Measurements from ENCODE around the gene HOXC12.

DNA sequence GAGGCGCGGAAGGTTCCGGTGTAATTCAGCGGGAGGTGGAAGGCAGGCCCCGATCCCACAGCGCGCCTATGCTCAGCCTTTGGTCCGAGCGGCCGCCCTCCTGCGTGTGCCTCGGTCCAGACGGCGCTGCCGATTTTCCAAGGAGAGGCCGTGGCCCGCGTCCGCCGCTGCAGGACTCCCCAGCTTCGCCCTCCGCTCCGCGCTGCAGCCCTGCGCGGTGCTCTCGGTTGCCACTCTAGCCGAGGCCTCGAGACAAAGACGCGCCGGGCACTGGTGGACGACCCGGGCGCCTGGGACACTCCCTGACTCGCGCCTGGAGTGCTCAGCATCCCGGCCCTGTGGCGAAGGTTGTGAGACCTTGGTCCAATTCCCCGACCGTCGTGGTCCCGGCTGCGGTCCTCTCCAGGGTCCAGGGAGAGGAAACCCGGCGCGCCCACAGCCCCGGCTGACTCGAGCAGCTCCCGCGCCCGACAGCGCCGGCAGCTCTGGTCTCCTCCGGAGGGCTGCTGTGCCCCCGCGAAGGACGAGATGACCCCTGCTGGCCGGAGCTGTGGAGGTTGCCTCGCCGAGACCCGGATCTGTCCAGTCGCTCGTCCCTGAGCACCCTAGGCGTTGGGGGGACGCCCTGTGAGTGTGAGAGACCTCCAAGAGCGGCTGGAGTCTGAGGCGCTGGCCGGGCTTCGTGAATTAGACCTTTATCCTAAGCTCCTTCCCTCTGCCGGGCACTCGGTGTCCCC is 6.5 kb downstream of the HOXC12 start:
- TF ChIP-seq POLR2AphosphoS5 (IDR thresholded peaks at IDR 0.05; ENCODE audit: low read depth, low read length) (no peak), SIN3A (IDR thresholded peaks at IDR 0.05; ENCODE audit: borderline replicate concordance, insufficient read depth, low read depth, low read length) (no peak), TCF7L2 (IDR thresholded peaks at IDR 0.05; ENCODE audit: low read depth, low read length) (no peak)
- TF ChIP-seq, protein P1, sequence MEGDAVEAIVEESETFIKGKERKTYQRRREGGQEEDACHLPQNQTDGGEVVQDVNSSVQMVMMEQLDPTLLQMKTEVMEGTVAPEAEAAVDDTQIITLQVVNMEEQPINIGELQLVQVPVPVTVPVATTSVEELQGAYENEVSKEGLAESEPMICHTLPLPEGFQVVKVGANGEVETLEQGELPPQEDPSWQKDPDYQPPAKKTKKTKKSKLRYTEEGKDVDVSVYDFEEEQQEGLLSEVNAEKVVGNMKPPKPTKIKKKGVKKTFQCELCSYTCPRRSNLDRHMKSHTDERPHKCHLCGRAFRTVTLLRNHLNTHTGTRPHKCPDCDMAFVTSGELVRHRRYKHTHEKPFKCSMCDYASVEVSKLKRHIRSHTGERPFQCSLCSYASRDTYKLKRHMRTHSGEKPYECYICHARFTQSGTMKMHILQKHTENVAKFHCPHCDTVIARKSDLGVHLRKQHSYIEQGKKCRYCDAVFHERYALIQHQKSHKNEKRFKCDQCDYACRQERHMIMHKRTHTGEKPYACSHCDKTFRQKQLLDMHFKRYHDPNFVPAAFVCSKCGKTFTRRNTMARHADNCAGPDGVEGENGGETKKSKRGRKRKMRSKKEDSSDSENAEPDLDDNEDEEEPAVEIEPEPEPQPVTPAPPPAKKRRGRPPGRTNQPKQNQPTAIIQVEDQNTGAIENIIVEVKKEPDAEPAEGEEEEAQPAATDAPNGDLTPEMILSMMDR (IDR thresholded peaks at IDR 0.05), result no peak; the same call in 1 of the 2 replicates
- TF ChIP-seq, protein P2, sequence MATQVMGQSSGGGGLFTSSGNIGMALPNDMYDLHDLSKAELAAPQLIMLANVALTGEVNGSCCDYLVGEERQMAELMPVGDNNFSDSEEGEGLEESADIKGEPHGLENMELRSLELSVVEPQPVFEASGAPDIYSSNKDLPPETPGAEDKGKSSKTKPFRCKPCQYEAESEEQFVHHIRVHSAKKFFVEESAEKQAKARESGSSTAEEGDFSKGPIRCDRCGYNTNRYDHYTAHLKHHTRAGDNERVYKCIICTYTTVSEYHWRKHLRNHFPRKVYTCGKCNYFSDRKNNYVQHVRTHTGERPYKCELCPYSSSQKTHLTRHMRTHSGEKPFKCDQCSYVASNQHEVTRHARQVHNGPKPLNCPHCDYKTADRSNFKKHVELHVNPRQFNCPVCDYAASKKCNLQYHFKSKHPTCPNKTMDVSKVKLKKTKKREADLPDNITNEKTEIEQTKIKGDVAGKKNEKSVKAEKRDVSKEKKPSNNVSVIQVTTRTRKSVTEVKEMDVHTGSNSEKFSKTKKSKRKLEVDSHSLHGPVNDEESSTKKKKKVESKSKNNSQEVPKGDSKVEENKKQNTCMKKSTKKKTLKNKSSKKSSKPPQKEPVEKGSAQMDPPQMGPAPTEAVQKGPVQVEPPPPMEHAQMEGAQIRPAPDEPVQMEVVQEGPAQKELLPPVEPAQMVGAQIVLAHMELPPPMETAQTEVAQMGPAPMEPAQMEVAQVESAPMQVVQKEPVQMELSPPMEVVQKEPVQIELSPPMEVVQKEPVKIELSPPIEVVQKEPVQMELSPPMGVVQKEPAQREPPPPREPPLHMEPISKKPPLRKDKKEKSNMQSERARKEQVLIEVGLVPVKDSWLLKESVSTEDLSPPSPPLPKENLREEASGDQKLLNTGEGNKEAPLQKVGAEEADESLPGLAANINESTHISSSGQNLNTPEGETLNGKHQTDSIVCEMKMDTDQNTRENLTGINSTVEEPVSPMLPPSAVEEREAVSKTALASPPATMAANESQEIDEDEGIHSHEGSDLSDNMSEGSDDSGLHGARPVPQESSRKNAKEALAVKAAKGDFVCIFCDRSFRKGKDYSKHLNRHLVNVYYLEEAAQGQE (IDR thresholded peaks at IDR 0.05; ENCODE audit: insufficient read depth in 1 of 2, low read depth in 2 of 2, low read length in 1 of 2), result no peak

Measured in Panc1 (cell line).